Upper lobe of right lung (tissue), 1 donor: ENCODE results near the gene MOGAT2. TPM values are rescaled to one million over a fixed set of nuclear protein-coding genes. Genes with fewer than 3 reads are reported as not detected.

Experiments used
- ATAC-seq: fragments of 200-7000 bp; cut with Tn5 transposase; one replicate; pipeline ENCODE4 v1.9.1; 2020; ENCODE audit warnings: mild to moderate bottlenecking, moderate library complexity
- DNase-seq: peaks from one replicate; pipeline ENCODE4 v3.0.0-alpha.2; 2020
- H3K27ac ChIP-seq: fragments of 200-600 bp; one replicate; pipeline ENCODE4 v1.8.0; 2022
- H3K27me3 ChIP-seq: fragments of 200-600 bp; one replicate; pipeline ENCODE4 v1.8.0; 2022; ENCODE audit warnings: mild to moderate bottlenecking
- H3K36me3 ChIP-seq: fragments of 200-600 bp; one replicate; pipeline ENCODE4 v1.8.0; 2022
- H3K4me1 ChIP-seq: fragments of 200-600 bp; one replicate; pipeline ENCODE4 v1.8.0; 2022
- H3K4me3 ChIP-seq: fragments of 200-600 bp; one replicate; pipeline ENCODE4 v1.8.0; 2022; ENCODE audit warnings: mild to moderate bottlenecking
- H3K9me3 ChIP-seq: fragments of 200-600 bp; one replicate; pipeline ENCODE4 v1.8.0; 2022
- intact Hi-C: fragments of 100-400 bp; cut with DNase I; formaldehyde crosslinking; loops from one replicate; pipeline ENCODE4 v1.11.0; 2022
- total RNA-seq: library from RNA; stranded (reverse); fragmentation: NEBNext Ultra II Directional; extraction: Animal tissue kit (Norgen Biotek cat#: 25700); gene quantifications from one replicate; pipeline ENCODE4 v1.2.1, GENCODE V29; 2021
- TF ChIP-seq, protein P1 (sequence below): fragments of 200-600 bp; IDR thresholded peaks from one replicate; pipeline ENCODE4 v1.8.0; 2022; ENCODE audit warnings: antibody characterized with exemption
- donor health status: DM: no; HTN: yes; CAD: no; lungs with severe emphysema.

Gene MOGAT2
- total RNA-seq, 1 donor from 2014 or later: not detected

GRCh38 chr11:75716659-75717058, 979 bp upstream of the MOGAT2 start:
- TF ChIP-seq, protein P1, sequence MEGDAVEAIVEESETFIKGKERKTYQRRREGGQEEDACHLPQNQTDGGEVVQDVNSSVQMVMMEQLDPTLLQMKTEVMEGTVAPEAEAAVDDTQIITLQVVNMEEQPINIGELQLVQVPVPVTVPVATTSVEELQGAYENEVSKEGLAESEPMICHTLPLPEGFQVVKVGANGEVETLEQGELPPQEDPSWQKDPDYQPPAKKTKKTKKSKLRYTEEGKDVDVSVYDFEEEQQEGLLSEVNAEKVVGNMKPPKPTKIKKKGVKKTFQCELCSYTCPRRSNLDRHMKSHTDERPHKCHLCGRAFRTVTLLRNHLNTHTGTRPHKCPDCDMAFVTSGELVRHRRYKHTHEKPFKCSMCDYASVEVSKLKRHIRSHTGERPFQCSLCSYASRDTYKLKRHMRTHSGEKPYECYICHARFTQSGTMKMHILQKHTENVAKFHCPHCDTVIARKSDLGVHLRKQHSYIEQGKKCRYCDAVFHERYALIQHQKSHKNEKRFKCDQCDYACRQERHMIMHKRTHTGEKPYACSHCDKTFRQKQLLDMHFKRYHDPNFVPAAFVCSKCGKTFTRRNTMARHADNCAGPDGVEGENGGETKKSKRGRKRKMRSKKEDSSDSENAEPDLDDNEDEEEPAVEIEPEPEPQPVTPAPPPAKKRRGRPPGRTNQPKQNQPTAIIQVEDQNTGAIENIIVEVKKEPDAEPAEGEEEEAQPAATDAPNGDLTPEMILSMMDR: no peak

DNA sequence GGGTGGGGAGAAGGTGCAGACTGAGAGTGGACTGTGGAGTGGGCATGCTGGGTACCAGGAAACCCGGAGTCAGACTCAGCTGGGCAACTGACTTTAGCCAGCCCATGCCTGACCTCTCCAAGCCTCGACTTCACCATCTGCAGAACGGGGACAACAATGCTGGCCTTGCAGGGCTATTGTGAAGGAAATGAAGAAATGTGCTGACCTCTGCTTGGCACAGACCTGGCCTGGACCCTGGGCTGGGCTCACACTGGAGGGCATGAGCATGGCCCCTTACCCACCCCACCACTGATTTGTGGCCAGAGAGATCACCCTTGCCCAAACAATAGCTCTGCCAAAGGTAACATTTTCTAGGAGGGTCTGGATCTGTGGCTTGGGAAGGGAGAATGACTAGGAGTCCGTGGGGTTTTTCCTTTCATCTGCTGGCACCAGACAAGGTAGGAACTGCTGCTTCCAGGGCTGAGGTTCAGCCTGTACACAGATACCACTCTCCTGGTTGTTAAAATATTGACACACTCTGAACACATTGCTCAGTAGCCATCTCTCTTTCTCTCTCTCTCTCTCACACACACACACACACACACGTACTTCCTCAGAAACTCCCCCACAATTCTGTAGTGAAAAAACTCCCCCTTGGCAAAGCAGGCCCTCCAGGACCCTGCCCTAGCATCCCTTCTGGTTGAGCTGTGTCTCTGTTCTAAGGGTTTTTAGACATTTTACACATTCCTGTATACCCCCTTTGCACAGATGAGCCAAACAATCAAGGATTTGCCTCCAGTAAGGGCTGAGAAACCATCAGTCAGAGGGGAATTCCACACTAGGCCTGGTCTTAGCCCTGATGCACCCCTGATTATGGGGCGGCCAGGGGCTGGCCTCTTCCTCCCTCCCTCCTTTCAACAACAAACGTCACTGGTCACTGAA, 1.0 kb downstream of the MOGAT2 start:
- TF ChIP-seq, protein P1: no peak
- Histone ChIP-seq H3K9me3 (no peaks in the 10 kb centered on the region), H3K27ac (no peak overlapping the region), H3K36me3 (no peaks in the 10 kb centered on the region), H3K4me1 (no peaks in the 10 kb centered on the region), H3K4me3 (no peak overlapping the region), H3K27me3 (no peaks in the 10 kb centered on the region)
- ATAC-seq (no peak), DNase-seq (no peak)
- intact Hi-C loops: no loop called here

More at GRCh38 chr11:75716659-75717058, 979 bp upstream of the MOGAT2 start:
- Histone ChIP-seq H3K27me3 (no peaks in the 10 kb centered on the region), H3K9me3 (no peaks in the 10 kb centered on the region), H3K4me1 (no peaks in the 10 kb centered on the region), H3K36me3 (no peaks in the 10 kb centered on the region), H3K27ac (no peak overlapping the region), H3K4me3 (no peak overlapping the region)
- DNase-seq (no peak), ATAC-seq (no peak)
- intact Hi-C loops: no loop called here

DNA sequence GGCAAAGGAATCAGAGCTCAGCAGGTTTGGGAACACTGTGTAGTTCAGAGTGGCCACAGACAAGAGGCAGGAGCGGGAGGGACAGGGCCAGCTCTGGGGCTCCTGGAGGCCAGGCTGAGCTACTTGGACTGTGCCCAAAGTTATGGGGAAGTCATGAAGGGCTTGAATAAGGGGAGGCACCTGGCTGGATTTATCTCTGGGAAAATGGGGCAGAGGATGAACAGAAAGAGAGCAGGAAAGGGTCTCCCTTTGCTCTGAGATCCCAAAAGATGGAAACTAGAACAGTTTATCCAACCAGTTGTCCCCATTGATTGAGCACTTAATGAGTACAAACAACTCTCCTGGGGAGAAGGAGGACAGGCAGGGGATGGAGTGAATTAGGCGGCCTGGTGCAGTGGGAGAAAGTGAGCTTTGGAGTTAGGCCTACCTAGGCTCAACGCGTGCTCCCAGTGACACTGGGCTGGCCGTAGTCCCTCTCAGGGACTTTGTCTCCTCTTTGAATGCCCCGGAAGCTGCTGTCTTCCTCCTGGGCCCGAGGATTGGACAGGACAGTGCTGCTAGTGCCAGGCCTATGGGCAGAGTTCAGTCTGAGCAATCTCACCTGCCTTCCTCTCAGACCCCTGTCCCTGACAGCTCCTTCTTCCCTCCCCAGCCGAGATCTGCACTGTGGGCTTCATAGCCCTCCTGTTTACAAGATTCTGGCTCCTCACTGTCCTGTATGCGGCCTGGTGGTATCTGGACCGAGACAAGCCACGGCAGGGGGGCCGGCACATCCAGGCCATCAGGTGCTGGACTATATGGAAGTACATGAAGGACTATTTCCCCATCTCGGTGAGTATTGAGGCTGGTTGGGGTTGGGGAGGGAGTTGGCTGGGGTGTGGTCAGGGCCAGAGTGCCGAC, 2.0 kb downstream of the MOGAT2 start:
- Histone ChIP-seq H3K27ac (no peak overlapping the region), H3K36me3 (no peaks in the 10 kb centered on the region), H3K4me3 (no peak overlapping the region), H3K4me1 (no peaks in the 10 kb centered on the region), H3K9me3 (no peaks in the 10 kb centered on the region), H3K27me3 (no peaks in the 10 kb centered on the region)
- TF ChIP-seq, protein P1: no peak
- no peak for DNase-seq
- intact Hi-C loops: no loop called here
- ATAC-seq: no peak

DNA sequence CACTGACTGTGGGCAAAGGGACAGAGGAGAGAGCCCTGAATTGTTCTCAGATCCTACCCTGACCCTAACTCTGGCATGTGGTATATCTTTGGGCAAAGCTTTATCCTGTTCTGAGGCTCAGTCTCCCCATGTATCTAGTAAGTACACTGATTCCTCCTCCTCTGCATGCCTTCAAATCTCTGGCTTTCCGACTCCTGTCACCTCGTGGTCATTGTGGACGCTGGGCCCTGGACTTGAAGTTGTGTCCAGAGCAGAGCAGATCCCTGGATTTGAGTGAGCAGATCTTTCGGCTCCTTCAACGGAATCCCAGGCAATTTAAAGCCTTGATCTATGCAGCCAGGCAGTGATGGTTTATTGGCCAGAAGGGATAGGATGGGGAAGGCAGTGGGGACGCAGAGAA, 3.0 kb downstream of the MOGAT2 start:
- intact Hi-C loops: no loop called here
- no peak overlapping the region for H3K4me3 ChIP-seq
- DNase-seq: no peak
- no peak for ATAC-seq
- no peak overlapping the region for H3K27ac ChIP-seq
- H3K9me3 ChIP-seq: no peaks in the 10 kb centered on the region
- TF ChIP-seq, protein P1: no peak
- no peaks in the 10 kb centered on the region for H3K27me3 ChIP-seq
- H3K36me3 ChIP-seq: no peaks in the 10 kb centered on the region
- H3K4me1 ChIP-seq: no peaks in the 10 kb centered on the region

DNA sequence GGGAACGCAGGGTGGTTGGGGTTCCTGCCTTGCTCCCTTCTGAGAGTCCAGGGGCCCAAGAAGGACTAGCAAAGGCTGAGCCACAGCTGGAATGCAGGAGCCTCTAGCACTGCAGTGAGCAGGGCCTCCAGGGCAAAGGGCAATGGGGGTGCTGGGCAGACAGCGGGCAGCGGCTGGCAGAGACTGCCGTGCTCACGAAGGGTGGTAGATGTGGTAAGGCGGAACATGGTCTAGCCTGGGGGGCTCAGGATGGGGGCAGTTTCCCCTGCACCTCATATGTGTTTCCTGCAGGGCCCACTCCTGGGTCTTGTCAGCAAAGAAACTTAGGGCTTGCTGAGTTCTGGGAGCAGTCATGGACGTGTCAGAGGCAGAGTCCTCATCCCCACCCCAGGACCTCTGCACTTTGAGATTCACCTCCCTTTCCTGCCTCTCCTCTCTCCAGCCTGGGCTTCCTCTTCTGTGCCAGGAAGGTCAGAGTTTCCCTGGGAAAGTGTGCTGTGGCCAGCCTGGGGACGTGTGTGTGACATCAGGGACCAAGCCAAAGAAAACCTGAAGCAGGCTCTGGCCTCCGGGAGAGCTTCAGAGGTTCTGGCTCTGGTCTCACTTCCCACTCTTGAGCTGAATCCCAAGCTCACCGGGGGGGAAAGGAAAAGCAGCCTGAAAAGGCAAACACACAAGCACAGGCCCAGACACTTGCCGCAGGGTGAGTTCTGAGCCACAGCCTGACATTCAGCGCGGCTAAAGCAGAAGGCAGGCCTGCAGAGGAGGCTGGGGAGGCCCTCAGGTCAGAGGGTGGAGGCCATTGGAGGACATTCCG, 4.4 kb downstream of the MOGAT2 start:
- DNase-seq (no peak), ATAC-seq (no peak)
- intact Hi-C loops: no loop called here
- H3K4me1 ChIP-seq: no peaks in the 10 kb centered on the region
- H3K4me3 ChIP-seq: no peak overlapping the region
- no peaks in the 10 kb centered on the region for H3K9me3 ChIP-seq
- TF ChIP-seq, protein P1: no peak
- no peak overlapping the region for H3K27ac ChIP-seq
- H3K27me3 ChIP-seq: no peaks in the 10 kb centered on the region
- H3K36me3 ChIP-seq: no peaks in the 10 kb centered on the region
